ENCODE measurements around the gene RIMBP2.
"Not testable (repeated sequence)": the region's sequence is repeated elsewhere in the genome, so short reads cannot be mapped to it uniquely, and the experiment has no call there.

The RIMBP2 gene

GRCh38 chr12:130689408-130690405 is 26.4 kb downstream of the RIMBP2 start:
- in situ Hi-C loops (cut with MboI; ENCODE audit: low pct_unique_long_range_greater_than_20kb, low sequenced_read_pairs): no loop called here
- no peak for DNase-seq

- in situ Hi-C loops (cut with MboI; ENCODE audit: low pct_unique_long_range_greater_than_20kb, low sequenced_read_pairs); DNase-seq: not testable (repeated sequence)
Measured at GRCh38 chr12:130688999-130689398, 27.1 kb downstream of the RIMBP2 start.

GRCh38 chr12:130687796-130688778 is 28.0 kb downstream of the RIMBP2 start:
- in situ Hi-C loops (cut with MboI; ENCODE audit: low pct_unique_long_range_greater_than_20kb, low sequenced_read_pairs): no loop called here
- no peak for DNase-seq

- in situ Hi-C loops (cut with MboI; ENCODE audit: low pct_unique_long_range_greater_than_20kb, low sequenced_read_pairs): no loop called here
- DNase-seq: no peak
Measured at GRCh38 chr12:130687190-130687589, 28.9 kb downstream of the RIMBP2 start.

GRCh38 chr12:130686511-130686991 is 29.5 kb downstream of the RIMBP2 start:
- in situ Hi-C loops (cut with MboI; ENCODE audit: low pct_unique_long_range_greater_than_20kb, low sequenced_read_pairs): no loop called here
- no peak for DNase-seq

GRCh38 chr12:130685850-130686249 is 30.2 kb downstream of the RIMBP2 start:
- in situ Hi-C loops (cut with MboI; ENCODE audit: low pct_unique_long_range_greater_than_20kb, low sequenced_read_pairs): no loop called here
- DNase-seq: no peak

- in situ Hi-C loops (cut with MboI; ENCODE audit: low pct_unique_long_range_greater_than_20kb, low sequenced_read_pairs): no loop called here
- no peak for DNase-seq
Measured at GRCh38 chr12:130685250-130685787, 30.8 kb downstream of the RIMBP2 start.

- in situ Hi-C loops (cut with MboI; ENCODE audit: low pct_unique_long_range_greater_than_20kb, low sequenced_read_pairs): no loop called here
- no peak for DNase-seq
Measured at GRCh38 chr12:130683811-130684210, 32.3 kb downstream of the RIMBP2 start.

GRCh38 chr12:130683080-130683479 is 33.0 kb downstream of the RIMBP2 start:
- in situ Hi-C loops (cut with MboI; ENCODE audit: low pct_unique_long_range_greater_than_20kb, low sequenced_read_pairs): no loop called here
- DNase-seq: no peak

GRCh38 chr12:130680451-130680990 is 35.6 kb downstream of the RIMBP2 start:
- DNase-seq: no peak

GRCh38 chr12:130677957-130678558 is 38.0 kb downstream of the RIMBP2 start:
- in situ Hi-C loops (cut with MboI; ENCODE audit: low pct_unique_long_range_greater_than_20kb, low sequenced_read_pairs): no loop called here
- no peak for DNase-seq

More at GRCh38 chr12:130680451-130680990, 35.6 kb downstream of the RIMBP2 start:
- in situ Hi-C loops (cut with MboI; ENCODE audit: low pct_unique_long_range_greater_than_20kb, low sequenced_read_pairs): no loop called here

GRCh38 chr12:130675791-130676190 is 40.3 kb downstream of the RIMBP2 start:
- in situ Hi-C loops (cut with MboI; ENCODE audit: low pct_unique_long_range_greater_than_20kb, low sequenced_read_pairs): no loop called here
- no peak for DNase-seq

GRCh38 chr12:130675121-130675520 is 41.0 kb downstream of the RIMBP2 start:
- in situ Hi-C loops (cut with MboI; ENCODE audit: low pct_unique_long_range_greater_than_20kb, low sequenced_read_pairs): no loop called here
- DNase-seq: no peak

- no peak for DNase-seq
Measured at GRCh38 chr12:130674676-130675075, 41.4 kb downstream of the RIMBP2 start.

GRCh38 chr12:130673036-130673705 is 42.9 kb downstream of the RIMBP2 start:
- in situ Hi-C loops (cut with MboI; ENCODE audit: low pct_unique_long_range_greater_than_20kb, low sequenced_read_pairs): no loop called here
- no peak for DNase-seq

More at GRCh38 chr12:130674676-130675075, 41.4 kb downstream of the RIMBP2 start:
- in situ Hi-C loops (cut with MboI; ENCODE audit: low pct_unique_long_range_greater_than_20kb, low sequenced_read_pairs): no loop called here

- in situ Hi-C loops (cut with MboI; ENCODE audit: low pct_unique_long_range_greater_than_20kb, low sequenced_read_pairs): no loop called here
- DNase-seq: no peak
Measured at GRCh38 chr12:130672089-130672820, 43.8 kb downstream of the RIMBP2 start.

- no peak for DNase-seq
- in situ Hi-C loops (cut with MboI; ENCODE audit: low pct_unique_long_range_greater_than_20kb, low sequenced_read_pairs): no loop called here
Measured at GRCh38 chr12:130671556-130671955, 44.5 kb downstream of the RIMBP2 start.
